HCT116 (cell line): ENCODE results near the gene IL15. TPM values are rescaled to one million over a fixed set of nuclear protein-coding genes. Genes with fewer than 3 reads are reported as not detected.
"Not testable (repeated sequence)": the region's sequence is repeated elsewhere in the genome, so short reads cannot be mapped to it uniquely, and the experiment has no call there.

Source experiments
- ATAC-seq: fragments of 200-7000 bp; cut with Tn5 transposase; 2 replicates; pipeline ENCODE4 v1.9.1; 2020; ENCODE audit warnings: mild to moderate bottlenecking, moderate library complexity
- BruUV-seq: library from RNA; stranded (reverse); fragments of 400-500 nt; replicated peaks from 2 replicates; lab custom pipeline; 2021; lab: Mats Ljungman, UMichigan
- CTCF ChIA-PET: fragments of 300-600 bp; sonication (Branson Sonifier 250); formaldehyde crosslinking; loops from one replicate; lab custom pipeline; 2021; ENCODE audit warnings: antibody characterized with exemption; lab: Charles Lee
- POLR2A ChIA-PET: fragments of 300-600, 350-600 bp; sonication (Branson Sonifier 250); formaldehyde crosslinking; loops from one replicate; lab custom pipeline; 2021; ENCODE audit warnings: antibody characterized with exemption; lab: Charles Lee
- RAD21 ChIA-PET, 2 experiments: fragments of 300-600 bp; sonication (Branson Sonifier 250); formaldehyde crosslinking; loops; one replicate each; lab custom pipeline; 2023; ENCODE audit warnings: low total read pairs in 2 of 2; ENCODE audit not compliant: uncharacterized antibody in 2 of 2, unreplicated experiment in 2 of 2, low non-redundant PET in 1 of 2; lab: Charles Lee
- DNase-seq: peaks from one replicate; pipeline ENCODE4 v3.0.0-alpha.2; 2010; ENCODE audit warnings: low read depth, low spot score
- H2AFZ ChIP-seq: fragments of 200-600 bp; shearing (Covaris generic), sonication (generic); 2 replicates; pipeline ENCODE4 v1.6.1; 2017; ENCODE audit warnings: low read depth, mixed run types, mixed read lengths, antibody characterized with exemption, low read length; ENCODE audit not compliant: poor library complexity, severe bottlenecking
- H3K27ac ChIP-seq: 2 replicates; pipeline ENCODE4 v1.5.1; 2012; ENCODE audit warnings: low read depth, low read length
- H3K27me3 ChIP-seq: fragments of 200-600 bp; sonication (generic); 2 replicates; pipeline ENCODE4 v1.6.1; 2016; ENCODE audit warnings: mixed run types, low read length, mixed read lengths; ENCODE audit not compliant: insufficient read depth
- H3K36me3 ChIP-seq, 2 experiments: fragments of 200-500 bp in 1 of 2; fragments of 200-600 bp in 1 of 2; sonication (Bioruptor generic) in 1 of 2; sonication (generic) in 1 of 2; 2 replicates each; pipeline versions ENCODE4 v1.5.1 to v1.6.1; 2014 to 2016; ENCODE audit warnings: low read length in 2 of 2, inconsistent platforms in 1 of 2, mixed read lengths in 1 of 2, mixed run types in 1 of 2; ENCODE audit not compliant: insufficient read depth in 2 of 2, control insufficient read depth in 1 of 2
- H3K4me1 ChIP-seq, 2 experiments: fragments of 200-600 bp in 1 of 2; sonication (generic) in 1 of 2; 2 replicates each; pipeline versions ENCODE4 v1.5.1 to v1.6.1; 2012 to 2017; ENCODE audit warnings: low read length in 2 of 2, inconsistent platforms in 1 of 2, mild to moderate bottlenecking in 1 of 2, mixed read lengths in 1 of 2, mixed run types in 1 of 2, moderate library complexity in 1 of 2; ENCODE audit not compliant: insufficient read depth in 2 of 2, control insufficient read depth in 1 of 2
- H3K4me2 ChIP-seq: fragments of 200-600 bp; sonication (generic); 2 replicates; pipeline ENCODE4 v1.6.1; 2017; ENCODE audit warnings: mixed run types, low read length, mixed read lengths
- H3K4me3 ChIP-seq, 2 experiments: fragments of 200-600 bp in 1 of 2; sonication (generic) in 1 of 2; replicated peaks in 1 of 2; 2 replicates each; pipeline ENCODE4 v1.5.1; 2011 to 2016; ENCODE audit warnings: low read length in 2 of 2, control low read depth in 1 of 2, low read depth in 1 of 2, mild to moderate bottlenecking in 1 of 2, mixed read lengths in 1 of 2, mixed run types in 1 of 2
- H3K79me2 ChIP-seq: fragments of 200-600 bp; sonication (generic); 2 replicates; pipeline ENCODE4 v1.6.1; 2017; ENCODE audit warnings: mild to moderate bottlenecking, mixed run types, low read length, moderate library complexity, mixed read lengths; ENCODE audit not compliant: insufficient read depth
- H3K9ac ChIP-seq: fragments of 200-600 bp; sonication (generic); 2 replicates; pipeline ENCODE4 v1.6.1; 2016; ENCODE audit warnings: low read length, mixed read lengths
- H3K9me2 ChIP-seq: fragments of 200-600 bp; sonication (generic), shearing (Covaris generic); 2 replicates; pipeline ENCODE4 v1.6.1; 2017; ENCODE audit warnings: mixed run types, mild to moderate bottlenecking, moderate library complexity; ENCODE audit not compliant: insufficient read depth
- H3K9me3 ChIP-seq, 2 experiments: fragments of 200-500 bp in 1 of 2; fragments of 200-600 bp in 1 of 2; sonication (Bioruptor generic) in 1 of 2; sonication (generic) in 1 of 2; 2 replicates each; pipeline ENCODE4 v1.6.1; 2014 to 2017; ENCODE audit warnings: low read length in 2 of 2, mixed read lengths in 2 of 2, inconsistent platforms in 1 of 2, low read depth in 1 of 2, mild to moderate bottlenecking in 1 of 2, mixed run types in 1 of 2, moderate library complexity in 1 of 2; ENCODE audit not compliant: control insufficient read depth in 1 of 2, insufficient read depth in 1 of 2
- H4K20me1 ChIP-seq: fragments of 200-600 bp; sonication (generic), shearing (Covaris generic); 2 replicates; pipeline ENCODE4 v1.6.1; 2017; ENCODE audit warnings: mixed run types, mild to moderate bottlenecking, moderate library complexity; ENCODE audit not compliant: insufficient read depth
- POLR2A ChIP-seq: IDR thresholded peaks from 2 replicates; pipeline ENCODE4 v1.7.0; 2011; ENCODE audit warnings: borderline replicate concordance; ENCODE audit not compliant: insufficient read depth, insufficient read length; ENCODE audit errors: extremely low read depth
- REST ChIP-seq: IDR thresholded peaks from 2 replicates; pipeline ENCODE4 v1.6.1; 2012; ENCODE audit warnings: low read depth
- intact Hi-C: fragments of 100-400 bp; cut with micrococcal nuclease; formaldehyde crosslinking; loops from 2 replicates; pipeline ENCODE4 v1.10.0; 2022
- total RNA-seq: library from RNA; stranded (reverse); gene quantifications from one replicate; pipeline ENCODE4 v1.2.1, GENCODE V29; 2021; ENCODE audit not compliant: unreplicated experiment

The IL15 gene
- total RNA-seq, 1 experiment from 2014 or later, result 1.2 TPM

DNA sequence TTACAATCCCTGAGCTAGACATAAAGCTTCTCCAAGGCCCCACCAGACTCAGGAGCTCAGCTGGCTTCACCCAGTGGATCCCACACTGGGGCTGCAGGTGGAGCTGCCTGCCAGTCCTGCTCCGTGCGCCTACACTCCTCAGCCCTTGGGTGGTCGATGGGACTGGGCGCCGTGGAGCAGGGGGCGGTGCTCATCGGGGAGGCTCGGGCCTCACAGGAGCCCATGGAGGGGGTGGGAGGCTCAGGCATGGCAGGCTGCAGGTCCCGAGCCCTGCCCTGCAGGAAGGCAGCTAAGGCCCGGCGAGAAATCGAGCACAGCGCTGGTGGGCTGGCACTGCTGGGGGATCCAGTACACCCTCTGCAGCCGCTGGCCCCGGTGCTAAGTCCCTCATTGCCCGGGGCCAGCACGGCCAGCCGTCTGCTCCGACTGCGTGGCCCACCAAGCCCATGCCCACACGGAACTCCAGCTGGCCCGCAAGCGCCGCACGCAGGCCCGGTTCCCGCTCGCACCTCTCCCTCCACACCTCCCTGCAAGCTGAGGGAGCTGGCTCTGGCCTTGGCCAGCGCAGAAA is 53.4 kb downstream of the IL15 start:
- H3K9me3 ChIP-seq, H3K9ac ChIP-seq, H2AFZ ChIP-seq, H3K4me3 ChIP-seq, H3K27ac ChIP-seq, H3K9me2 ChIP-seq, DNase-seq, H4K20me1 ChIP-seq, H3K4me2 ChIP-seq, H3K27me3 ChIP-seq, RAD21 ChIA-PET, ATAC-seq, BruUV-seq, POLR2A ChIA-PET, H3K36me3 ChIP-seq, intact Hi-C loops, CTCF ChIA-PET, H3K79me2 ChIP-seq: not testable (repeated sequence)
- H3K4me1 ChIP-seq, result peaks cover 8 to 12% of the 10 kb centered on the region in 2 experiments

DNA sequence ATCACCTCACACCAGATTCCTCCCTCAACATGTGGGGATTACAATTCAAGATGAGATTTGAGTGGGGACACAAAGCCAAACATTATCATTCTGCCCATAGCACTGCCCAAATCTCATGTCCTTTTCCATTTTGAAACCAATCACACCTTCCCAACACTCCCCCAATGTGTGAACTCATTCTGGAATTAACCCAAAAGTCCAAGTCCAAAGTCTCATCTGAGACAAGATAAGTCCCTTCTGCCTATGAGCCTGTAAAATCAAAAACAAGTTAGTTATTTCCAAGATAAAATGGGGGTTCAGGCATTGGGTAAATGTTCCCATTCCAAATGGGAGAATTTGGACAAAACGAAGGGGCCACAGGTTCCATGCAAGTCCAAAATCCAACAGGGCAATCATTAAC is 54.9 kb downstream of the IL15 start:
- H4K20me1 ChIP-seq, H3K27ac ChIP-seq, BruUV-seq, POLR2A ChIA-PET, H3K4me3 ChIP-seq, CTCF ChIA-PET, H3K9ac ChIP-seq, DNase-seq, H3K9me3 ChIP-seq, ATAC-seq, H3K4me2 ChIP-seq, RAD21 ChIA-PET, H3K79me2 ChIP-seq, H3K9me2 ChIP-seq, intact Hi-C loops, H3K27me3 ChIP-seq, H3K36me3 ChIP-seq, H2AFZ ChIP-seq: not testable (repeated sequence)
- peaks cover 8 to 11% of the 10 kb centered on the region in 2 experiments for H3K4me1 ChIP-seq

DNA sequence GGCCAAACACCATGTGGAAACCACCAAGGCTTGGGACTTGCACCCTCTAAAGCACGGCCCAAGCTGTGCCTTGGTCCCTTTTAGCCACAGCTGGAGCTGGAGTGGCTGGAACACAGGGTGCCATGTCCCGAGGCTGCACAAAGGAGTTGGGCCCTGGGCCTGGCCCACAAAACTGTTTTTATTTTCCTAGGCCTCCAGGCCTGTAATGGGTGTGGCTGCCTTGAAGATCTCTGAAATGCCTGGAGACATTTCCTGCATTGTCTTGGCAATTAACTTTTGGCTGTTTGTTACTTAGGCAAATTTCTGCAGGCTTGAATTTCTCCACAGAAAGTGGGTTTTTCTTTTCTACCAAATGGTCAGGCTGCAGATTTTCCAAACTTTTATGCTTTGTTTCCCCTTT is 55.7 kb downstream of the IL15 start:
- Histone ChIP-seq H2AFZ (no peak overlapping the region), H3K36me3 (no peaks in the 10 kb centered on the region), H3K9me3 (no peaks in the 10 kb centered on the region), H4K20me1 (no peaks in the 10 kb centered on the region), H3K9ac (no peak overlapping the region), H3K27me3 (no peaks in the 10 kb centered on the region), H3K4me3 (no peak overlapping the region), H3K79me2 (no peaks in the 10 kb centered on the region), H3K9me2 (no peaks in the 10 kb centered on the region), H3K4me2 (no peak overlapping the region), H3K27ac (no peak overlapping the region), H3K4me1 (peaks cover 0 to 3% of the 10 kb centered on the region in 2 experiments; a peak in 3 of 4 replicates)
- CTCF ChIA-PET, result no interaction called here
- POLR2A ChIA-PET, result no interaction called here
- TF ChIP-seq POLR2A (no peak), REST (no peak)
- DNase-seq, result no peak
- RAD21 ChIA-PET, result no interaction called here
- intact Hi-C loops, result no loop called here
- ATAC-seq, result no peak
- BruUV-seq, result no TSS peak
